HCT116 (cell line): ENCODE results near the gene ZNF783. TPM values are rescaled to one million over a fixed set of nuclear protein-coding genes. Genes with fewer than 3 reads are reported as not detected.

Experiments used
- ATAC-seq: fragments of 200-7000 bp; cut with Tn5 transposase; 2 replicates; pipeline ENCODE4 v1.9.1; 2020; ENCODE audit warnings: mild to moderate bottlenecking, moderate library complexity
- BruUV-seq: library from RNA; stranded (reverse); fragments of 400-500 nt; replicated peaks from 2 replicates; lab custom pipeline; 2021; lab: Mats Ljungman, UMichigan
- CTCF ChIA-PET: fragments of 300-600 bp; sonication (Branson Sonifier 250); formaldehyde crosslinking; loops from one replicate; lab custom pipeline; 2021; ENCODE audit warnings: antibody characterized with exemption; lab: Charles Lee
- POLR2A ChIA-PET: fragments of 300-600, 350-600 bp; sonication (Branson Sonifier 250); formaldehyde crosslinking; loops from one replicate; lab custom pipeline; 2021; ENCODE audit warnings: antibody characterized with exemption; lab: Charles Lee
- RAD21 ChIA-PET, 2 experiments: fragments of 300-600 bp; sonication (Branson Sonifier 250); formaldehyde crosslinking; loops; one replicate each; lab custom pipeline; 2023; ENCODE audit warnings: low total read pairs in 2 of 2; ENCODE audit not compliant: uncharacterized antibody in 2 of 2, unreplicated experiment in 2 of 2, low non-redundant PET in 1 of 2; lab: Charles Lee
- DNase-seq: peaks from one replicate; pipeline ENCODE4 v3.0.0-alpha.2; 2010; ENCODE audit warnings: low read depth, low spot score
- H2AFZ ChIP-seq: fragments of 200-600 bp; shearing (Covaris generic), sonication (generic); 2 replicates; pipeline ENCODE4 v1.6.1; 2017; ENCODE audit warnings: low read depth, mixed run types, mixed read lengths, antibody characterized with exemption, low read length; ENCODE audit not compliant: poor library complexity, severe bottlenecking
- H3K27ac ChIP-seq: 2 replicates; pipeline ENCODE4 v1.5.1; 2012; ENCODE audit warnings: low read depth, low read length
- H3K27me3 ChIP-seq: fragments of 200-600 bp; sonication (generic); 2 replicates; pipeline ENCODE4 v1.6.1; 2016; ENCODE audit warnings: mixed run types, low read length, mixed read lengths; ENCODE audit not compliant: insufficient read depth
- H3K36me3 ChIP-seq, 2 experiments: fragments of 200-500 bp in 1 of 2; fragments of 200-600 bp in 1 of 2; sonication (Bioruptor generic) in 1 of 2; sonication (generic) in 1 of 2; 2 replicates each; pipeline versions ENCODE4 v1.5.1 to v1.6.1; 2014 to 2016; ENCODE audit warnings: low read length in 2 of 2, inconsistent platforms in 1 of 2, mixed read lengths in 1 of 2, mixed run types in 1 of 2; ENCODE audit not compliant: insufficient read depth in 2 of 2, control insufficient read depth in 1 of 2
- H3K4me1 ChIP-seq, 2 experiments: fragments of 200-600 bp in 1 of 2; sonication (generic) in 1 of 2; 2 replicates each; pipeline versions ENCODE4 v1.5.1 to v1.6.1; 2012 to 2017; ENCODE audit warnings: low read length in 2 of 2, inconsistent platforms in 1 of 2, mild to moderate bottlenecking in 1 of 2, mixed read lengths in 1 of 2, mixed run types in 1 of 2, moderate library complexity in 1 of 2; ENCODE audit not compliant: insufficient read depth in 2 of 2, control insufficient read depth in 1 of 2
- H3K4me2 ChIP-seq: fragments of 200-600 bp; sonication (generic); 2 replicates; pipeline ENCODE4 v1.6.1; 2017; ENCODE audit warnings: mixed run types, low read length, mixed read lengths
- H3K4me3 ChIP-seq, 2 experiments: fragments of 200-600 bp in 1 of 2; sonication (generic) in 1 of 2; replicated peaks in 1 of 2; 2 replicates each; pipeline ENCODE4 v1.5.1; 2011 to 2016; ENCODE audit warnings: low read length in 2 of 2, control low read depth in 1 of 2, low read depth in 1 of 2, mild to moderate bottlenecking in 1 of 2, mixed read lengths in 1 of 2, mixed run types in 1 of 2
- H3K79me2 ChIP-seq: fragments of 200-600 bp; sonication (generic); 2 replicates; pipeline ENCODE4 v1.6.1; 2017; ENCODE audit warnings: mild to moderate bottlenecking, mixed run types, low read length, moderate library complexity, mixed read lengths; ENCODE audit not compliant: insufficient read depth
- H3K9ac ChIP-seq: fragments of 200-600 bp; sonication (generic); 2 replicates; pipeline ENCODE4 v1.6.1; 2016; ENCODE audit warnings: low read length, mixed read lengths
- H3K9me2 ChIP-seq: fragments of 200-600 bp; sonication (generic), shearing (Covaris generic); 2 replicates; pipeline ENCODE4 v1.6.1; 2017; ENCODE audit warnings: mixed run types, mild to moderate bottlenecking, moderate library complexity; ENCODE audit not compliant: insufficient read depth
- H3K9me3 ChIP-seq, 2 experiments: fragments of 200-500 bp in 1 of 2; fragments of 200-600 bp in 1 of 2; sonication (Bioruptor generic) in 1 of 2; sonication (generic) in 1 of 2; 2 replicates each; pipeline ENCODE4 v1.6.1; 2014 to 2017; ENCODE audit warnings: low read length in 2 of 2, mixed read lengths in 2 of 2, inconsistent platforms in 1 of 2, low read depth in 1 of 2, mild to moderate bottlenecking in 1 of 2, mixed run types in 1 of 2, moderate library complexity in 1 of 2; ENCODE audit not compliant: control insufficient read depth in 1 of 2, insufficient read depth in 1 of 2
- H4K20me1 ChIP-seq: fragments of 200-600 bp; sonication (generic), shearing (Covaris generic); 2 replicates; pipeline ENCODE4 v1.6.1; 2017; ENCODE audit warnings: mixed run types, mild to moderate bottlenecking, moderate library complexity; ENCODE audit not compliant: insufficient read depth
- ATF3 ChIP-seq: IDR thresholded peaks from 2 replicates; pipeline ENCODE4 v1.6.1; 2012
- CBX3 ChIP-seq: IDR thresholded peaks from 2 replicates; pipeline ENCODE4 v1.6.1; 2012; ENCODE audit warnings: low read depth
- CEBPB ChIP-seq: IDR thresholded peaks from 2 replicates; pipeline ENCODE4 v1.6.1; 2012; ENCODE audit warnings: low read depth
- CTCF ChIP-seq, 3 experiments: fragments of 200-600 bp in 1 of 3; sonication (generic) in 1 of 3; IDR thresholded peaks in 2 of 3; conservative IDR thresholded peaks in 1 of 3; 2 replicates each; pipeline ENCODE4 v1.5.1; 2012 to 2017; ENCODE audit warnings: low read depth in 2 of 3, low read length in 2 of 3, antibody characterized with exemption in 1 of 3, borderline replicate concordance in 1 of 3, control low read depth in 1 of 3, mild to moderate bottlenecking in 1 of 3, mixed read lengths in 1 of 3, mixed run types in 1 of 3, moderate library complexity in 1 of 3; ENCODE audit not compliant: insufficient read depth in 1 of 3
- ELF1 ChIP-seq: IDR thresholded peaks from 2 replicates; pipeline ENCODE4 v1.6.1; 2012; ENCODE audit warnings: low read depth, borderline replicate concordance
- EZH2 ChIP-seq: fragments of 200-600 bp; sonication (generic); IDR thresholded peaks from 2 replicates; pipeline ENCODE4 v1.6.1; 2017; ENCODE audit warnings: antibody characterized with exemption, mixed run types
- EZH2phosphoT487 ChIP-seq: fragments of 200-600 bp; IDR thresholded peaks from 2 replicates; pipeline ENCODE4 v1.6.1; 2018; ENCODE audit warnings: antibody characterized with exemption, borderline replicate concordance
- FOSL1 ChIP-seq: IDR thresholded peaks from 2 replicates; pipeline ENCODE4 v1.6.1; 2012; ENCODE audit warnings: low read depth
- JUND ChIP-seq: IDR thresholded peaks from 2 replicates; pipeline ENCODE4 v1.6.1; 2012
- MAX ChIP-seq: IDR thresholded peaks from 2 replicates; pipeline ENCODE4 v1.6.1; 2012
- POLR2AphosphoS5 ChIP-seq: IDR thresholded peaks from 2 replicates; pipeline ENCODE4 v1.6.1; 2011; ENCODE audit warnings: mild to moderate bottlenecking, low read depth, low read length, moderate library complexity
- RAD21 ChIP-seq: IDR thresholded peaks from 2 replicates; pipeline ENCODE4 v1.6.1; 2012; ENCODE audit warnings: low read depth, mild to moderate bottlenecking
- REST ChIP-seq: IDR thresholded peaks from 2 replicates; pipeline ENCODE4 v1.6.1; 2012; ENCODE audit warnings: low read depth
- SIN3A ChIP-seq: IDR thresholded peaks from 2 replicates; pipeline ENCODE4 v1.6.1; 2012; ENCODE audit warnings: low read depth
- SP1 ChIP-seq: IDR thresholded peaks from 2 replicates; pipeline ENCODE4 v1.6.1; 2012; ENCODE audit warnings: low read depth
- SRF ChIP-seq: IDR thresholded peaks from 2 replicates; pipeline ENCODE4 v1.6.1; 2012; ENCODE audit warnings: low read depth
- TCF7L2 ChIP-seq: IDR thresholded peaks from 2 replicates; pipeline ENCODE4 v1.7.0; 2011; ENCODE audit warnings: borderline replicate concordance, inconsistent platforms; ENCODE audit not compliant: insufficient read depth, insufficient read length; ENCODE audit errors: extremely low read depth
- ZBTB33 ChIP-seq: IDR thresholded peaks from 2 replicates; pipeline ENCODE4 v1.6.1; 2011; ENCODE audit warnings: mild to moderate bottlenecking, low read length, moderate library complexity; ENCODE audit not compliant: insufficient replicate concordance; ENCODE audit errors: extremely low read depth
- ZNF274 ChIP-seq: fragments of 200-500 bp; sonication (Bioruptor generic); IDR thresholded peaks from 2 replicates; pipeline ENCODE4 v1.6.1; 2014; ENCODE audit warnings: mild to moderate bottlenecking, low read depth, low read length, inconsistent platforms
- intact Hi-C: fragments of 100-400 bp; cut with micrococcal nuclease; formaldehyde crosslinking; loops from 2 replicates; pipeline ENCODE4 v1.10.0; 2022
- total RNA-seq: library from RNA; stranded (reverse); gene quantifications from one replicate; pipeline ENCODE4 v1.2.1, GENCODE V29; 2021; ENCODE audit not compliant: unreplicated experiment

ZNF783 gene
- total RNA-seq, 1 experiment from 2014 or later = 12.5 TPM

- H3K27me3 ChIP-seq = no peaks in the 10 kb centered on the region
- ATAC-seq (no peak), DNase-seq (no peak)
- H3K79me2 ChIP-seq = no peaks in the 10 kb centered on the region
- no peak overlapping the region for H3K27ac ChIP-seq
- no peaks in the 10 kb centered on the region for H3K9me3 ChIP-seq
- no TSS peak for BruUV-seq
- POLR2A ChIA-PET = no interaction called here
- H3K9me2 ChIP-seq = no peaks in the 10 kb centered on the region
- TF ChIP-seq SRF (no peak), CTCF (IDR thresholded peaks at IDR 0.05 in 2 of 3, conservative IDR thresholded peaks at IDR 0.05 in 1 of 3; ENCODE audit: borderline replicate concordance in 1 of 3, insufficient read depth in 1 of 3, low read depth in 2 of 3, low read length in 2 of 3) (no peak), EZH2 (no peak), RAD21 (no peak), CEBPB (no peak), CBX3 (no peak), SP1 (no peak), TCF7L2 (no peak), MAX (no peak), REST (no peak), JUND (no peak), FOSL1 (no peak), ELF1 (no peak), ZBTB33 (no peak), POLR2AphosphoS5 (no peak), ATF3 (no peak), ZNF274 (no peak), EZH2phosphoT487 (no peak), SIN3A (no peak)
- H2AFZ ChIP-seq = no peak overlapping the region
- H4K20me1 ChIP-seq = no peaks in the 10 kb centered on the region
- no peak overlapping the region for H3K9ac ChIP-seq
- H3K4me1 ChIP-seq = no peaks in the 10 kb centered on the region
- H3K4me3 ChIP-seq = no peak overlapping the region
- intact Hi-C loops = no loop called here
- CTCF ChIA-PET = no interaction called here
- no peaks in the 10 kb centered on the region for H3K36me3 ChIP-seq
- RAD21 ChIA-PET = no interaction called here
- no peak overlapping the region for H3K4me2 ChIP-seq
Measured at GRCh38 chr7:149307775-149308501, 45.9 kb downstream of the ZNF783 start.
